ENCODE results near the gene MTFR1L.

The MTFR1L gene

DNA sequence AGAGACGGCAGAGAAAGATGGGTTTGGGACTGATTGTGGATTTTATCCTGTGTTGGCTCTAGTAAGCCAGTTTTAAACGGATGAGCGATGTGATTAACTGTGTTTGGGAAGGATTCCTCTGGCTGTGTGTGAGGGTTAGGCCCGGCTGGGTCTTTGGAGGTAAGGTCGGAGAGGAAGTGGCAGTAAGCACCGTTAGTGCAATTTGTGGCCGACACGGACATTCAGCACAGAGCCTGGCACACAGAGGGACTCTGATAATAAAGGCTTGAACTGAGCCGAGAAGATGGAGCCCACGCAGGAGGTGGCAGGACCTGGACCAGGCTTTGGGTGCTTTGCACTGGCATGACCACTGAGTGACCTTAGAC, 1.3 kb downstream of the MTFR1L start:
- TF ChIP-seq ELF4 (IDR thresholded peaks at IDR 0.05) (no peak), FOXM1 (IDR thresholded peaks at IDR 0.05; ENCODE audit: borderline replicate concordance) (no peak), ZNF384 (IDR thresholded peaks at IDR 0.05) (no peak), LEF1 (IDR thresholded peaks at IDR 0.05; ENCODE audit: borderline replicate concordance) (no peak), FOXA1 (IDR thresholded peaks at IDR 0.05) (no peak), TARDBP (IDR thresholded peaks at IDR 0.05) (no peak)
- TF ChIP-seq, protein P1, sequence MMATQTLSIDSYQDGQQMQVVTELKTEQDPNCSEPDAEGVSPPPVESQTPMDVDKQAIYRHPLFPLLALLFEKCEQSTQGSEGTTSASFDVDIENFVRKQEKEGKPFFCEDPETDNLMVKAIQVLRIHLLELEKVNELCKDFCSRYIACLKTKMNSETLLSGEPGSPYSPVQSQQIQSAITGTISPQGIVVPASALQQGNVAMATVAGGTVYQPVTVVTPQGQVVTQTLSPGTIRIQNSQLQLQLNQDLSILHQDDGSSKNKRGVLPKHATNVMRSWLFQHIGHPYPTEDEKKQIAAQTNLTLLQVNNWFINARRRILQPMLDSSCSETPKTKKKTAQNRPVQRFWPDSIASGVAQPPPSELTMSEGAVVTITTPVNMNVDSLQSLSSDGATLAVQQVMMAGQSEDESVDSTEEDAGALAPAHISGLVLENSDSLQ (IDR thresholded peaks at IDR 0.05): no peak
- no peak for DNase-seq (ENCODE audit: extremely low spot score)
- ChIA-PET POLR2A (interaction anchor here (0.8 kb wide), 1 partner anchor 10 kb away, joined by 5 read pairs; no protein-coding TSS in a partner anchor), CTCF (no interaction called here)

DNA sequence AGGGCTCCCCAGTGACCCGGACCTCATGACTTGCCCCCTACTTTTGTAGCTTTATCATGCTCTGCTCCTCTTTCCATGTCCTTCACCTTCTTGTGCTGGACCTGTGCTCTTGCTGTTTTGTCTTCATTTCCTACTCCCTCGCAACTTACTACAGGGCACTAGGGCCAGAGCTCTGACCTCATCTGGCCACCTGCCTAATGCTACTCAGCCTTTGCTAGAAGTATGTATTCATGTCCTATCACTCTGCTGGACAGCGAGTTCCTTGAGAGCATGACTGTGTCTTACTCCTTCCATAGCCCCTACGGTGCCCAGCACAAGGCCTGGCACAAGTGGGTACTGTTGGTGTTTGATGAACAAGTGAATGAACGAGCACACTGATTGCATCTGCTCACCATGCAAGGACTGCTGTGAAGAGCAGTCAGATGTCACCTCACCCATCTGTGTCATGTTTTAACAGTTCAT, 1.9 kb downstream of the MTFR1L start:
- TF ChIP-seq, protein P1 (IDR thresholded peaks at IDR 0.05): no peak
- no peak for TF ChIP-seq CTBP1 (IDR thresholded peaks at IDR 0.05; ENCODE audit: borderline replicate concordance)
- ChIA-PET CTCF (interaction anchor here (1.4 kb wide), 1 partner anchor 24 kb away, joined by 3 read pairs; no protein-coding TSS in a partner anchor), POLR2A (interaction anchor here (0.8 kb wide), 1 partner anchor 10 kb away, joined by 5 read pairs; no protein-coding TSS in a partner anchor)
- no peak for DNase-seq (ENCODE audit: extremely low spot score)

DNA sequence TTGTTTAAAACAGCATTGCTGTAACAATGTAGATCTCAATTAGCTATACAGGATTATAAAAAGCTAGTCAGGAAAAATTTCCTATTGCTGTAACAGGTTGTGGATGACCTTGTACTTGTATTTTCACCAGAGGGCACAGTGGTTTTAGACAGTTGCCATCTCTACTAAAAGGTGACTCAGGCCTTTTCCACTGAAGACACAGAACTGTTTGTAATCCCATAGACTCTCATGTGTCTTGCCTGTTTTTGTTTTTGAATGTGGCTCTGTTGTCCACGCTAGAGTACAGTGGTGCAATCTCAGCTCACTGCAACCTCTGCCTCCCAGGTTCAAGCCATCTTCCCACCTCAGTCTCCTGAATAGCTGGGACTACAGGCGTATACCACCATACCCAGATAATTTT, 5.9 kb downstream of the MTFR1L start:
- CTCF ChIA-PET: no interaction called here
- DNase-seq (ENCODE audit: extremely low spot score): no peak
- no peak for TF ChIP-seq NFRKB (IDR thresholded peaks at IDR 0.05)
- no peak for TF ChIP-seq BHLHE40 (IDR thresholded peaks at IDR 0.05; ENCODE audit: borderline replicate concordance)
- no peak for TF ChIP-seq FOXA1 (IDR thresholded peaks at IDR 0.05)
- TF ChIP-seq FOXK2 (IDR thresholded peaks at IDR 0.05): no peak
- no peak for TF ChIP-seq CTBP1 (IDR thresholded peaks at IDR 0.05; ENCODE audit: borderline replicate concordance)
- TF ChIP-seq LEF1 (IDR thresholded peaks at IDR 0.05; ENCODE audit: borderline replicate concordance): no peak
- no peak for TF ChIP-seq ZNF384 (IDR thresholded peaks at IDR 0.05)
- TF ChIP-seq, protein P1 (IDR thresholded peaks at IDR 0.05): no peak
- no peak for TF ChIP-seq ELF4 (IDR thresholded peaks at IDR 0.05)
- TF ChIP-seq HDGF (IDR thresholded peaks at IDR 0.05; ENCODE audit: borderline replicate concordance): no peak
- TF ChIP-seq SUZ12 (IDR thresholded peaks at IDR 0.05): no peak
- TF ChIP-seq TARDBP (IDR thresholded peaks at IDR 0.05): no peak
- TF ChIP-seq SP1 (IDR thresholded peaks at IDR 0.05): no peak
- POLR2A ChIA-PET: no interaction called here

GRCh38 chr1:25826571-25826970, 6.8 kb downstream of the MTFR1L start:
- DNase-seq (ENCODE audit: extremely low spot score): no peak
- POLR2A ChIA-PET: no interaction called here
- CTCF ChIA-PET: no interaction called here
- no peak for TF ChIP-seq ELF4 (IDR thresholded peaks at IDR 0.05)
- no peak for TF ChIP-seq SUZ12 (IDR thresholded peaks at IDR 0.05)
- no peak for TF ChIP-seq HDGF (IDR thresholded peaks at IDR 0.05; ENCODE audit: borderline replicate concordance)
- TF ChIP-seq, protein P1 (IDR thresholded peaks at IDR 0.05): no peak
- TF ChIP-seq NFRKB (IDR thresholded peaks at IDR 0.05): no peak
- TF ChIP-seq TARDBP (IDR thresholded peaks at IDR 0.05): no peak
- TF ChIP-seq FOXK2 (IDR thresholded peaks at IDR 0.05): no peak
- TF ChIP-seq FOXA1 (IDR thresholded peaks at IDR 0.05): no peak
- TF ChIP-seq ARNT (IDR thresholded peaks at IDR 0.05): no peak
- no peak for TF ChIP-seq CTBP1 (IDR thresholded peaks at IDR 0.05; ENCODE audit: borderline replicate concordance)
- TF ChIP-seq L3MBTL2 (conservative IDR thresholded peaks at IDR 0.05): no peak
- no peak for TF ChIP-seq ZNF384 (IDR thresholded peaks at IDR 0.05)
- TF ChIP-seq FOXM1 (IDR thresholded peaks at IDR 0.05; ENCODE audit: borderline replicate concordance): no peak
- TF ChIP-seq BHLHE40 (IDR thresholded peaks at IDR 0.05; ENCODE audit: borderline replicate concordance): no peak
- TF ChIP-seq LEF1 (IDR thresholded peaks at IDR 0.05; ENCODE audit: borderline replicate concordance): no peak
- no peak for TF ChIP-seq SP1 (IDR thresholded peaks at IDR 0.05)

GRCh38 chr1:25828491-25828890, 8.7 kb downstream of the MTFR1L start:
- no peak for DNase-seq (ENCODE audit: extremely low spot score)
- ChIA-PET CTCF (no interaction called here), POLR2A (interaction anchor here (1.1 to 1.7 kb wide), 2 partner anchors 9 to 17 kb away, joined by 4 to 6 read pairs; partner anchors contain the start of gene MTFR1L)
- TF ChIP-seq NFRKB (IDR thresholded peaks at IDR 0.05) (no peak), ZNF384 (IDR thresholded peaks at IDR 0.05) (no peak)
- TF ChIP-seq, protein P1 (IDR thresholded peaks at IDR 0.05): no peak

DNA sequence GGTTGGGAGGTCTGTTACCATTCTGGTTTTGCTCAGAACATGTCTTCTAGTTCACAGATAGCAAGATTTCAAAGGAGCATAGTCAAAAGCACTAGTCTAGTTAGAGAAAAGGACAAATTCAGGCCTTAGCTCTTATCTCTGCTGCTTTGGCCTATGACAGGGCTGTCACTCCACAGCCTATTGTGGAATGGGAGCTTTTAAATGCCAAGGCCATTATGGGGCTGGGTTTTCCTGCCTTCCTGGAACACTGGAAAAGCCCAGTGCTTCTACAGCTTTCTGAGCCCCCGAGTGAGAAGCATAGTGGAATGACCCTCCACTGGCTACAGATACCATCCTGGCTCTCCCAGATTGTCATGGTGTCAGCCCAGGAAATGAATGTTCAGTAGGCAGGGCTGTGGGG, 9.3 kb downstream of the MTFR1L start:
- POLR2A ChIA-PET: interaction anchor here (1.1 to 1.7 kb wide), 3 partner anchors 9 to 46 kb away, joined by 4 to 6 read pairs (median 5); partner anchors contain the start of genes MTFR1L and PAQR7
- DNase-seq (ENCODE audit: extremely low spot score): no peak
- CTCF ChIA-PET: no interaction called here
- TF ChIP-seq SP1 (IDR thresholded peaks at IDR 0.05): no peak

Data from HEK293T (cell line).